Right atrium auricular region (tissue), 2 donors: ENCODE measurements around the gene ADIRF. TPM values are rescaled to one million over a fixed set of nuclear protein-coding genes. Genes with fewer than 3 reads are reported as not detected.
"Not testable (repeated sequence)": the region's sequence is repeated elsewhere in the genome, so short reads cannot be mapped to it uniquely, and the experiment has no call there.

Source experiments
- DNase-seq: peaks from one replicate; pipeline ENCODE4 v3.0.0-alpha.2; 2019; ENCODE audit warnings: low spot score
- H3K27ac ChIP-seq, 2 donors: fragments of 200-600 bp; sonication (generic); 1 replicate in 1 of 2; 2 replicates in 1 of 2; pipeline ENCODE4 v1.5.1; 2016 to 2019
- H3K27me3 ChIP-seq, 2 donors: fragments of 200-600 bp; sonication (generic); one replicate each; pipeline versions ENCODE4 v1.5.1 to v1.6.0; 2017 to 2019
- H3K36me3 ChIP-seq: fragments of 200-600 bp; sonication (generic); one replicate; pipeline ENCODE4 v1.5.1; 2016
- H3K4me1 ChIP-seq, 2 donors: fragments of 200-600 bp; sonication (generic); one replicate each; pipeline versions ENCODE4 v1.5.1 to v1.6.0; 2017 to 2019
- H3K4me3 ChIP-seq, 2 donors: fragments of 200-600 bp; sonication (generic); 1 replicate in 1 of 2; 2 replicates in 1 of 2; pipeline ENCODE4 v1.5.1; 2017 to 2019; ENCODE audit warnings: mild to moderate bottlenecking in 1 of 2, moderate library complexity in 1 of 2
- H3K9me3 ChIP-seq, 2 donors: fragments of 200-600 bp; sonication (generic); one replicate each; pipeline ENCODE4 v1.5.1; 2019
- total RNA-seq, 2 donors: library from RNA; depleted of rRNA; stranded (reverse); fragments of >200 nt; gene quantifications; one replicate each; pipeline ENCODE4 v1.1.0, GENCODE V29; 2016
- TF ChIP-seq, protein P1 (sequence below), 2 donors: fragments of 200-600 bp; sonication (generic); IDR thresholded peaks; one replicate each; pipeline ENCODE4 v1.5.1; 2019; ENCODE audit warnings: antibody characterized with exemption in 2 of 2

Gene ADIRF
- total RNA-seq, 2 donors from 2014 or later, result 67.8 to 195 TPM

DNA sequence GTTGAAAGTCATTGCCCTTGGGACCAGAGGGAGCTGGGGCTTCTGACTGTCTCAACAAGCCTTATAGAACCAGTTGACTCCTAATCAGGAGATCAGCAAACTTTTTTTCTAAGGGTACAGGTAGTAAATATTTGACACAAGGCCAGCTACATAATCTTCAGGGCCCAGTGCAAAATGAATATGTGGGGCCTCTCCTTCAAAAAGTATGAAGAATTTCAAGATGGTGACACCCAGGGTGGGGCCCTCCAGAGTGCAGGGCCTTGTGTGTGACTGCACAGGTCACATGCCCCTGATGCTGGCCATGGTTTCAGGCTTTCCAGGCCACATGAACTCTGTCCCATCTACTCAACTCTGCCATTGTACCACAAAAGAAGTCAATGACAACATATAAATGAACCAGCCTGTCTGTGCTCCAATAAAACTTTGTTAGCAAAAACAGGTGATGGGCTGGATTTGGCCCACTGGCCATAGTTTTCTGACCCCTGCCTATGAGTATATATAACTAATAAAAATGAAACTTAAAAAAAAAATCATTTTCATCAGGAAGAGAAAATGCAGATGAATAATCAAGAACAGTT is 17.0 kb upstream of the ADIRF start:
- DNase-seq, result no peak
- Histone ChIP-seq H3K36me3 (no peaks in the 10 kb centered on the region), H3K4me3 (no peak overlapping the region), H3K27ac (no peak overlapping the region), H3K4me1 (peaks cover 0 to 38% of the 10 kb centered on the region in 2 donors), H3K27me3 (no peaks in the 10 kb centered on the region), H3K9me3 (no peaks in the 10 kb centered on the region)
- TF ChIP-seq, protein P1, sequence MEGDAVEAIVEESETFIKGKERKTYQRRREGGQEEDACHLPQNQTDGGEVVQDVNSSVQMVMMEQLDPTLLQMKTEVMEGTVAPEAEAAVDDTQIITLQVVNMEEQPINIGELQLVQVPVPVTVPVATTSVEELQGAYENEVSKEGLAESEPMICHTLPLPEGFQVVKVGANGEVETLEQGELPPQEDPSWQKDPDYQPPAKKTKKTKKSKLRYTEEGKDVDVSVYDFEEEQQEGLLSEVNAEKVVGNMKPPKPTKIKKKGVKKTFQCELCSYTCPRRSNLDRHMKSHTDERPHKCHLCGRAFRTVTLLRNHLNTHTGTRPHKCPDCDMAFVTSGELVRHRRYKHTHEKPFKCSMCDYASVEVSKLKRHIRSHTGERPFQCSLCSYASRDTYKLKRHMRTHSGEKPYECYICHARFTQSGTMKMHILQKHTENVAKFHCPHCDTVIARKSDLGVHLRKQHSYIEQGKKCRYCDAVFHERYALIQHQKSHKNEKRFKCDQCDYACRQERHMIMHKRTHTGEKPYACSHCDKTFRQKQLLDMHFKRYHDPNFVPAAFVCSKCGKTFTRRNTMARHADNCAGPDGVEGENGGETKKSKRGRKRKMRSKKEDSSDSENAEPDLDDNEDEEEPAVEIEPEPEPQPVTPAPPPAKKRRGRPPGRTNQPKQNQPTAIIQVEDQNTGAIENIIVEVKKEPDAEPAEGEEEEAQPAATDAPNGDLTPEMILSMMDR (IDR thresholded peaks at IDR 0.05), result no peak

DNA sequence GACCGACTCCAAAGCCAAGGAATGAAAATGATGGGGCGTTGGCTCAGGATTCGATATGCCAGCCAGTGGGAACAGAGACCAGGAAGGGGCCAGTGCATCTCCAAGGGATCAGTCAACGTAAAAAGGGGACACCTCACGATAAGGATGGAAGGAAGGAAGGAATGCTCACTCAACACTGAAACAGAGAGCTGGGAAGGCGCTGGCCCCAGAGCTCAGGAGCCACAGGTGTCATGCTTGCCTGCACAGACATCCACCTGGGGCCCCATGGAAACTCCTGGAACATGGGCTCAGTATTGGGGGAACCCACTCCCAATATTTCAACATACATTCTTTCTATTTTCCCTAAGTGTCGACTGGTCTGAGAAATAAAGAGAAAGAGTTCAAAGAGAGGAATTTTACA is 16.2 kb upstream of the ADIRF start:
- Histone ChIP-seq H3K36me3 (no peaks in the 10 kb centered on the region), H3K9me3 (no peaks in the 10 kb centered on the region), H3K27me3 (no peaks in the 10 kb centered on the region), H3K27ac (no peak overlapping the region), H3K4me3 (no peak overlapping the region), H3K4me1 (peaks cover 0 to 33% of the 10 kb centered on the region in 2 donors)
- TF ChIP-seq, protein P1 (IDR thresholded peaks at IDR 0.05), result no peak
- DNase-seq, result no peak

DNA sequence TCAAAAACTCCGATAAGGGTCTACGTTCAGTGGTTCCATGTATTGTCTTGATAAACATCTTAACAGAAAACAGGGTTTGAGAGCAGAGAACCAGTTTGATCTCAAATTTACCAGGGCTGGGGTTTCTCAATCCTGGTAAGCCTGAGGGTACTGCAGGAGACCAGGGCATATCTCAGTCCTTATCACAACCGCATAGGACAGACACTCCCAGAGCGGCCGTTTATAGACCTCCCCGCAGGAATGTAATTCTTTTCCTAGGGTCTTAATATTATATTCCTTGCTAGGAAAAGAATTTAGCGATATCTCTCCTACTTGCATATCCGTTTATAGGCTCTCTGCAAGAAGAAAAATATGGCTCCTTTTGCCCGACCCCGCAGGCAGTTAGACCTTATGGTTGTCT is 15.6 kb upstream of the ADIRF start:
- DNase-seq, H3K4me3 ChIP-seq, H3K36me3 ChIP-seq, H3K9me3 ChIP-seq, H3K27me3 ChIP-seq: not testable (repeated sequence)
- H3K27ac ChIP-seq, result peak overlapping the region in 1 of 2 donors; percentile 80
- H3K4me1 ChIP-seq, result peaks cover 0 to 38% of the 10 kb centered on the region in 2 donors

DNA sequence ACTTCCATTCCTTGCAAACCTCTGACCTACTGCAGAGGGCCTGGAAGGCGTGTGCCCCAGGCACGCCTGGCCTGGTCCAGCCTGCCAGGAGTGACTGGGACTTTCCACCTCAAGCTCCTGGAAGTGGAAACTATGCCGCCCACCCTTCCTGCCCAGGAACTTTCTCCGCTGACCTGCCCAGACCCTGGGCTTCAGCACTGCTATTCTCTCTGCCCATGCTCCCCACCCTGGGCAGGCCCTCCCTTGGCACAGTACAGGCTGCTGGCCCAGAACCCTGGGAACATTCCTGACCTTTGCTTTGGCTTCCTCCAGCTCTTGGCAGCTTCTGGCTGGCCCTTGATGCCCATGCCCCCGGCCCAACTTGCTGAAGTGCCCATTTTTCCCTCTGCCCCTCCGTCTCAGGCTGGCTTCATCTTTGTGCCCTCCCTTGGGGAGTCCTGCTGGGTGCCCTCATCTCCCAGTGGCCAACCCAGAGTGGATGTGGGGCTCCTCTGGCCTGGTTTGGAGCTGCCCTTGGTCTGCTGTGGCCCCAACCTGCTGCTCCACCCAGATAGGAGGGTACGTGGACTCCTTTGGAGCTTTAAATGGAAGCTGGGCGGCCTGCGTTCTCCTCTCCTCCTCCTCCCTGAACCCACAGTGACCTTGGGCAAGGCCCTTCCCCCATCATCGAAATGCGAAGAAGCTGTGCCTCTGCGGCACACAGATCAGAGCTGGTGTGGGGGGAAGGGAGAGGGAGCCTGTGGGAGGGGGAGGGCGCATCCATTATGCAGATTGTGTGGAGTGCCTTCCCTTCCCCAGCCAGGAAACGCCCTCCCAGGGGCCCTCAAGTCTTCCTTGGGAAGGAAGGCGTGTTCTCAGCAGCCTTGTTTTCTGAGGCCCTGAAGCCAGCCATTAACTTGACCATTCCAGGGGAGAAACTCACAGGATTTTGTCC is 14.3 kb upstream of the ADIRF start:
- Histone ChIP-seq H3K9me3 (no peaks in the 10 kb centered on the region), H3K36me3 (no peaks in the 10 kb centered on the region), H3K27ac (peak overlapping the region; percentile 79 to 80), H3K4me1 (peaks cover 0 to 52% of the 10 kb centered on the region in 2 donors), H3K27me3 (no peaks in the 10 kb centered on the region), H3K4me3 (peak overlapping the region; percentile 40 to 50)
- TF ChIP-seq, protein P1 (IDR thresholded peaks at IDR 0.05), result no peak
- DNase-seq, result no peak

DNA sequence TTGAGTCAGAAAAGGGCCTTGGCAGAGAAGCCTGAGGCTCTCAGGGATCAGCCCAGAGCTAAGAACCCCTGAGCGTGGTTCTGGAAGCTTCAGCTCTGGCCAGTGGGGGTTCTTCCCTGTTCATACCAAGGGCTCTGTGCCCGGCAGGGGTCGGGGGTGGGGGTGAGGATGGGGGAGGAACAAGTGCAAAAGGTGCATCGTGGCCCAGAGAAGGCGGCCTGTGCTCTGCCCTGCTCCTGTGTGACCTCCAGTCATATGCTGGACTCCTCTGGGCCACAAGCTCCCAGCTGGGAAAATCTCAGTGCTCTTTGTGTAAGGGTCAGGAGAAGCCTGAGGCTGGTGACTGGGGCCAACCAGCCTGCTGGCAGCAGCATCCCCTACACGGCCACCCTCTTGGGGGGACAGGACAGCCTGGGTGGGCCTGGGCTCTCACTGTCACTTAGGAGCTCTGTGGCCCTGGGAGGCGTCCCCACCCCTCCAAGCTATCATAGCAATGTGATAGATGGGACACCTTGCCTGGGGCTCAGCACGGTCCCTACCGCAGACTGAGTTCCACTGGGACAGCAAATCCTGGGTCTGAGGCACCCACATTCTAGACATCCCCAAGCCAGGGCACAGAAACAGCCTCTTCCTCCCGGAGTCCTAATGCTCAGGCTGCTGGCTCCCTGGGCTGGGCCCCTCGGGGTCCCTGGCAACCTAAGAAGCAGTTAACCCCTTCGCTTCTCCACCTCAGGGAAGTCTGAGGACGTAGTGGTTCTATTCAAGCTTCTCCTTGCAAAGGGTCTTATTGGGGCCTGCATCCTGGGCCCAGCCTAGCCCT is 13.4 kb upstream of the ADIRF start:
- no peaks in the 10 kb centered on the region for H3K36me3 ChIP-seq
- peak overlapping the region; percentile 79 to 80 for H3K27ac ChIP-seq
- no peaks in the 10 kb centered on the region for H3K9me3 ChIP-seq
- peaks cover 0 to 60% of the 10 kb centered on the region in 2 donors for H3K4me1 ChIP-seq
- H3K4me3 ChIP-seq, result peak overlapping the region; percentile 40 to 50
- TF ChIP-seq, protein P1 (IDR thresholded peaks at IDR 0.05), result no peak
- H3K27me3 ChIP-seq, result no peaks in the 10 kb centered on the region
- DNase-seq, result no peak
